Trophoblast cell (in vitro differentiated cells and primary cell): ENCODE data around the gene FSTL4. TPM values are rescaled to one million over a fixed set of nuclear protein-coding genes. Genes with fewer than 3 reads are reported as not detected.

Experiments used
- DNase-seq, 2 donors: peaks; one replicate each; pipeline ENCODE4 v3.0.0-alpha.2; 2016
- H2AFZ ChIP-seq: 2 replicates; pipeline ENCODE4 v1.6.1; 2013; ENCODE audit warnings: low read length, moderate library complexity, mild to moderate bottlenecking; ENCODE audit not compliant: insufficient read depth, poor library complexity
- H2AK5ac ChIP-seq: 2 replicates; pipeline ENCODE4 v1.6.1; 2013; ENCODE audit warnings: mild to moderate bottlenecking, low read length
- H2BK120ac ChIP-seq: 2 replicates; pipeline ENCODE4 v1.6.1; 2013; ENCODE audit warnings: low read length, mild to moderate bottlenecking, moderate library complexity; ENCODE audit not compliant: insufficient read depth, poor library complexity
- H2BK12ac ChIP-seq: 2 replicates; pipeline ENCODE4 v1.6.1; 2013; ENCODE audit warnings: mild to moderate bottlenecking, low read length, moderate library complexity
- H2BK5ac ChIP-seq: 2 replicates; pipeline ENCODE4 v1.6.1; 2013; ENCODE audit warnings: low read length, low read depth, moderate library complexity, mild to moderate bottlenecking; ENCODE audit not compliant: poor library complexity
- H3K14ac ChIP-seq: 2 replicates; pipeline ENCODE4 v1.6.1; 2013; ENCODE audit warnings: mild to moderate bottlenecking, low read length
- H3K18ac ChIP-seq: 2 replicates; pipeline ENCODE4 v1.6.1; 2013; ENCODE audit warnings: mild to moderate bottlenecking, low read length
- H3K23ac ChIP-seq: 2 replicates; pipeline ENCODE4 v1.6.1; 2013; ENCODE audit warnings: low read length
- H3K27ac ChIP-seq: 2 replicates; pipeline ENCODE4 v1.5.1; 2013; ENCODE audit warnings: low read depth, mild to moderate bottlenecking, inconsistent platforms, low read length, moderate library complexity
- H3K27me3 ChIP-seq: 2 replicates; pipeline ENCODE4 v1.6.1; 2013; ENCODE audit warnings: inconsistent platforms, mild to moderate bottlenecking, low read length, moderate library complexity; ENCODE audit not compliant: insufficient read depth
- H3K36me3 ChIP-seq, 2 experiments: 1 replicate in 1 of 2; 2 replicates in 1 of 2; pipeline ENCODE4 v1.6.1; 2013; ENCODE audit warnings: low read length in 2 of 2, mild to moderate bottlenecking in 2 of 2, moderate library complexity in 1 of 2; ENCODE audit not compliant: insufficient read depth in 2 of 2, control insufficient read depth in 1 of 2
- H3K4ac ChIP-seq: 2 replicates; pipeline ENCODE4 v1.6.1; 2013; ENCODE audit warnings: low read depth, mild to moderate bottlenecking, low read length, moderate library complexity
- H3K4me1 ChIP-seq, 2 experiments: 1 replicate in 1 of 2; 2 replicates in 1 of 2; pipeline ENCODE4 v1.6.1; 2013; ENCODE audit warnings: low read length in 2 of 2, mild to moderate bottlenecking in 2 of 2, moderate library complexity in 1 of 2; ENCODE audit not compliant: insufficient read depth in 2 of 2, control insufficient read depth in 1 of 2
- H3K4me2 ChIP-seq: 2 replicates; pipeline ENCODE4 v1.6.1; 2013; ENCODE audit warnings: inconsistent platforms, mild to moderate bottlenecking, low read length, moderate library complexity
- H3K4me3 ChIP-seq: 2 replicates; pipeline ENCODE4 v1.5.1; 2013; ENCODE audit warnings: mild to moderate bottlenecking, low read depth, low read length, inconsistent platforms
- H3K79me1 ChIP-seq: one replicate; pipeline ENCODE4 v1.6.1; 2013; ENCODE audit warnings: low read length
- H3K79me2 ChIP-seq: 2 replicates; pipeline ENCODE4 v1.6.1; 2013; ENCODE audit warnings: low read length, mild to moderate bottlenecking; ENCODE audit not compliant: control insufficient read depth, insufficient read depth, poor library complexity
- H3K9ac ChIP-seq: 2 replicates; pipeline ENCODE4 v1.6.1; 2013; ENCODE audit warnings: mild to moderate bottlenecking, low read length
- H3K9me3 ChIP-seq: 2 replicates; pipeline ENCODE4 v1.6.1; 2013; ENCODE audit warnings: low read depth, mild to moderate bottlenecking, control low read depth, inconsistent platforms, low read length; ENCODE audit not compliant: insufficient read depth
- H4K12ac ChIP-seq: 2 replicates; pipeline ENCODE4 v1.6.1; 2013; ENCODE audit warnings: low read depth, mild to moderate bottlenecking, low read length, moderate library complexity
- H4K8ac ChIP-seq: 2 replicates; pipeline ENCODE4 v1.6.1; 2013; ENCODE audit warnings: low read depth, mild to moderate bottlenecking, low read length, moderate library complexity
- H4K91ac ChIP-seq: one replicate; pipeline ENCODE4 v1.6.1; 2013; ENCODE audit warnings: low read depth, mild to moderate bottlenecking, low read length, moderate library complexity
- WGBS: extraction: QIAGEN DNeasy Blood & Tissue Kit; methylation state at CpG from one replicate; pipeline ENCODE4 v1.1.7; 2013; ENCODE audit warnings: missing lambda C conversion rate; ENCODE audit not compliant: insufficient read length, insufficient coverage; ENCODE audit errors: extremely low coverage; 5-methylcytosine and 5-hydroxymethylcytosine counted together
- polyA plus RNA-seq: library from polyadenylated mRNA; stranded (reverse); fragments of 200-250 nt; gene quantifications from 2 replicates; pipeline ENCODE4 v1.2.3, GENCODE V29; 2013

Gene FSTL4
- 0.19 and 0.25 TPM in 2 replicates for polyA plus RNA-seq

GRCh38 chr5:133612249-133612860 is at the start of gene FSTL4:
TSS of gene FSTL4 (minus strand) at chr5:133612541.
- Histone ChIP-seq H3K4me1 (peaks cover 9 to 17% of the 10 kb centered on the region in 2 experiments), H3K4me2 (peak within 1 kb of the TSS; percentile 58), H4K12ac (no peak within 1 kb of the TSS), H3K4me3 (peak within 1 kb of the TSS; percentile 57), H2BK12ac (no peak within 1 kb of the TSS), H3K27ac (no peak within 1 kb of the TSS), H3K18ac (no peak within 1 kb of the TSS), H2BK5ac (no peak within 1 kb of the TSS), H4K8ac (no peak within 1 kb of the TSS), H2AK5ac (no peak within 1 kb of the TSS), H2BK120ac (no peak within 1 kb of the TSS), H4K91ac (no peak within 1 kb of the TSS), H2AFZ (no peak within 1 kb of the TSS), H3K14ac (no peak within 1 kb of the TSS), H3K79me2 (no peaks in the 10 kb centered on the region), H3K9ac (no peak within 1 kb of the TSS), H3K36me3 (no peaks in the 10 kb centered on the region), H3K23ac (no peak within 1 kb of the TSS), H3K27me3 (peaks cover 35% of the 10 kb centered on the region), H3K4ac (no peak within 1 kb of the TSS), H3K9me3 (no peaks in the 10 kb centered on the region), H3K79me1 (no peaks in the 10 kb centered on the region)
- no CpG with 5 or more reads among the region's 74 CpGs for whole genome bisulfite sequencing
- DNase-seq = peak in 1 of 2 donors; percentile 42

GRCh38 chr5:133661389-133661788 is 49.0 kb upstream of the FSTL4 start:
- no peak overlapping the region for H3K4ac ChIP-seq
- H4K91ac ChIP-seq = no peak overlapping the region
- H3K23ac ChIP-seq = no peak overlapping the region
- no peak overlapping the region for H3K27ac ChIP-seq
- no peak overlapping the region for H2AK5ac ChIP-seq
- no peak overlapping the region for H3K4me3 ChIP-seq
- H4K8ac ChIP-seq = no peak overlapping the region
- H4K12ac ChIP-seq = no peak overlapping the region
- H3K79me1 ChIP-seq = no peaks in the 10 kb centered on the region
- no peak overlapping the region for H3K4me2 ChIP-seq
- H3K36me3 ChIP-seq = no peaks in the 10 kb centered on the region
- DNase-seq = no peak
- WGBS = no CpG with 5 or more reads among the region's 2 CpGs
- no peak overlapping the region for H3K9ac ChIP-seq
- H3K9me3 ChIP-seq = no peaks in the 10 kb centered on the region
- H2AFZ ChIP-seq = no peak overlapping the region
- H3K79me2 ChIP-seq = no peaks in the 10 kb centered on the region
- H2BK12ac ChIP-seq = no peak overlapping the region
- H2BK5ac ChIP-seq = no peak overlapping the region
- no peak overlapping the region for H3K14ac ChIP-seq
- no peaks in the 10 kb centered on the region for H3K4me1 ChIP-seq
- H3K27me3 ChIP-seq = no peaks in the 10 kb centered on the region
- H3K18ac ChIP-seq = no peak overlapping the region
- H2BK120ac ChIP-seq = no peak overlapping the region

DNA sequence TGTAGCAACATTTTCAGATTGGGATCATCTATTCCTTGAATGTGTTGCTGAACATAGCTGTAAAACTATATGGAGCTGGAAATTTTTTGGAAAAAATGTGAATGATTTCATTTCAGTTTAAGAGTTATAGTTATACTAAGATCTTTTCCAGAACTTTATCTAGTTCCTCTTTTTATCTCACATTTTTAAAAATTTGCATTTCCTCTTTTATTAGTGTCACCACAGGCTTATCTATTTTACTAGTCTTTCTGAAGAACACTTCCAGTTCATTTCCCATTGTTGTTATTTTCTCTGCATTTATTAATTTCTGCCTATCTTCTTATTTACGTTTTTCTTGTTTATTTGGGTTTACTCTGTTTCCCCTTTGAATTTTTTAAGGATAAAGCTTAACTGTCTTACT is 46.0 kb upstream of the FSTL4 start:
- H4K12ac ChIP-seq = no peak overlapping the region
- H3K14ac ChIP-seq = no peak overlapping the region
- no peak overlapping the region for H3K4me3 ChIP-seq
- no peaks in the 10 kb centered on the region for H3K36me3 ChIP-seq
- H3K79me2 ChIP-seq = no peaks in the 10 kb centered on the region
- H2AFZ ChIP-seq = no peak overlapping the region
- H4K8ac ChIP-seq = no peak overlapping the region
- no peak for DNase-seq
- H3K4ac ChIP-seq = no peak overlapping the region
- H3K18ac ChIP-seq = no peak overlapping the region
- no peak overlapping the region for H2AK5ac ChIP-seq
- no peaks in the 10 kb centered on the region for H3K4me1 ChIP-seq
- no peak overlapping the region for H3K4me2 ChIP-seq
- no peaks in the 10 kb centered on the region for H3K9me3 ChIP-seq
- H2BK5ac ChIP-seq = no peak overlapping the region
- H3K27ac ChIP-seq = no peak overlapping the region
- H3K23ac ChIP-seq = no peak overlapping the region
- no peak overlapping the region for H4K91ac ChIP-seq
- H3K9ac ChIP-seq = no peak overlapping the region
- H3K27me3 ChIP-seq = no peaks in the 10 kb centered on the region
- no peak overlapping the region for H2BK120ac ChIP-seq
- no peak overlapping the region for H2BK12ac ChIP-seq
- no CpG with 5 or more reads among the region's 1 CpG for WGBS
- H3K79me1 ChIP-seq = no peaks in the 10 kb centered on the region

- H3K4ac ChIP-seq = no peak overlapping the region
- no peak overlapping the region for H3K4me2 ChIP-seq
- no peaks in the 10 kb centered on the region for H3K36me3 ChIP-seq
- H3K9me3 ChIP-seq = no peaks in the 10 kb centered on the region
- no peak overlapping the region for H2AK5ac ChIP-seq
- H3K4me3 ChIP-seq = no peak overlapping the region
- no peak overlapping the region for H2BK120ac ChIP-seq
- DNase-seq = no peak
- no peak overlapping the region for H3K27ac ChIP-seq
- H2AFZ ChIP-seq = no peak overlapping the region
- no peak overlapping the region for H3K14ac ChIP-seq
- H3K9ac ChIP-seq = no peak overlapping the region
- no CpG with 5 or more reads among the region's 5 CpGs for WGBS
- no peaks in the 10 kb centered on the region for H3K79me1 ChIP-seq
- no peak overlapping the region for H4K91ac ChIP-seq
- H4K8ac ChIP-seq = no peak overlapping the region
- H3K27me3 ChIP-seq = no peaks in the 10 kb centered on the region
- no peak overlapping the region for H2BK5ac ChIP-seq
- H3K79me2 ChIP-seq = no peaks in the 10 kb centered on the region
- no peak overlapping the region for H2BK12ac ChIP-seq
- H3K23ac ChIP-seq = no peak overlapping the region
- no peaks in the 10 kb centered on the region for H3K4me1 ChIP-seq
- no peak overlapping the region for H4K12ac ChIP-seq
- H3K18ac ChIP-seq = no peak overlapping the region
Observed at GRCh38 chr5:133657036-133657435, 44.7 kb upstream of the FSTL4 start.
